HepG2 (cell line): ENCODE measurements around the gene PLXNB2. TPM values are rescaled to one million over a fixed set of nuclear protein-coding genes. Genes with fewer than 3 reads are reported as not detected.

Source experiments
- ARNT2 ChIP-seq: sonication (generic); formaldehyde crosslinking; IDR thresholded peaks from 2 replicates; pipeline ENCODE4 v1.8.0; 2022; ENCODE audit warnings: mild to moderate bottlenecking, low read depth, missing genetic modification reagents, moderate library complexity
- EEA1 ChIP-seq: sonication (generic); formaldehyde crosslinking; IDR thresholded peaks from 2 replicates; pipeline ENCODE4 v1.5.1; 2020; ENCODE audit warnings: mild to moderate bottlenecking, missing genetic modification reagents, borderline replicate concordance
- EHMT2 ChIP-seq: fragments of 200-600 bp; sonication (generic); IDR thresholded peaks from 2 replicates; pipeline ENCODE4 v1.7.0; 2017; ENCODE audit warnings: antibody characterized with exemption, low read depth, low read length, borderline replicate concordance
- HHEX ChIP-seq: IDR thresholded peaks from 2 replicates; pipeline ENCODE4 v1.6.1; 2016; ENCODE audit warnings: control low read depth
- MBD4 ChIP-seq: IDR thresholded peaks from 2 replicates; pipeline ENCODE4 v1.6.1; 2012; ENCODE audit warnings: low read length, inconsistent platforms, borderline replicate concordance
- MTA1 ChIP-seq: sonication (generic); formaldehyde crosslinking; IDR thresholded peaks from 2 replicates; pipeline ENCODE4 v1.4.0; 2020; ENCODE audit warnings: missing genetic modification reagents, mild to moderate bottlenecking, borderline replicate concordance
- RXRA ChIP-seq: sonication (generic); formaldehyde crosslinking; IDR thresholded peaks from 2 replicates; pipeline ENCODE4 v1.5.1; 2020; ENCODE audit warnings: missing genetic modification reagents
- SIX4 ChIP-seq: sonication (generic); formaldehyde crosslinking; IDR thresholded peaks from 2 replicates; pipeline ENCODE4 v1.4.0; 2020; ENCODE audit warnings: missing genetic modification reagents
- YEATS2 ChIP-seq: sonication (generic); formaldehyde crosslinking; IDR thresholded peaks from 2 replicates; pipeline ENCODE4 v1.4.0; 2020; ENCODE audit warnings: missing genetic modification reagents, borderline replicate concordance
- ZNF33B ChIP-seq: sonication (generic); formaldehyde crosslinking; IDR thresholded peaks from 2 replicates; pipeline ENCODE4 v1.5.1; 2020; ENCODE audit warnings: mild to moderate bottlenecking, missing genetic modification reagents
- ZNF350 ChIP-seq: sonication (generic); formaldehyde crosslinking; IDR thresholded peaks from 2 replicates; pipeline ENCODE4 v1.4.0; 2020; ENCODE audit warnings: mild to moderate bottlenecking, low read depth, missing genetic modification reagents, borderline replicate concordance
- ZNF510 ChIP-seq: sonication (generic); formaldehyde crosslinking; IDR thresholded peaks from 2 replicates; pipeline ENCODE4 v1.4.0; 2020; ENCODE audit warnings: low read depth, mild to moderate bottlenecking, missing genetic modification reagents
- ZNF674 ChIP-seq: sonication (generic); formaldehyde crosslinking; IDR thresholded peaks from 2 replicates; pipeline ENCODE4 v1.5.0; 2020; ENCODE audit warnings: low read depth, mild to moderate bottlenecking, missing genetic modification reagents
- ZSCAN21 ChIP-seq: sonication (generic); formaldehyde crosslinking; IDR thresholded peaks from 2 replicates; pipeline ENCODE4 v1.8.0; 2022; ENCODE audit warnings: mild to moderate bottlenecking, missing genetic modification reagents, moderate library complexity, borderline replicate concordance
- polyA plus RNA-seq, 8 experiments: library from polyadenylated mRNA; depleted of rRNA in 3 of 8; stranded (reverse) in 7 of 8; unstranded in 1 of 8; fragments of >200 nt; fragmentation: Illumina TruSeq in 4 of 8; extraction: Trizol in 4 of 8; gene quantifications; 2 replicates each; pipeline versions ENCODE4 v1.2.1 to v1.2.3, GENCODE V29; 2011 to 2016; ENCODE audit warnings: low read depth in 4 of 8, missing spikeins in 1 of 8, mixed read lengths in 1 of 8; ENCODE audit not compliant: insufficient read depth in 1 of 8
- total RNA-seq, 5 experiments: library from RNA; depleted of rRNA; stranded (reverse); fragments of >200 nt; fragmentation: Illumina TruSeq; extraction: Trizol; gene quantifications; 2 replicates each; pipeline ENCODE4 v1.2.3, GENCODE V29; 2016; ENCODE audit warnings: low read depth in 1 of 5
- TF ChIP-seq, protein P1 (sequence below): sonication (generic); formaldehyde crosslinking; IDR thresholded peaks from 2 replicates; pipeline ENCODE4 v1.4.0; 2020; ENCODE audit warnings: missing genetic modification reagents
- TF ChIP-seq, protein P2 (sequence below): sonication (generic); formaldehyde crosslinking; IDR thresholded peaks from 2 replicates; pipeline ENCODE4 v1.4.0; 2020; ENCODE audit warnings: low read depth, mild to moderate bottlenecking, missing genetic modification reagents
- TF ChIP-seq, protein P3 (sequence below): sonication (generic); formaldehyde crosslinking; IDR thresholded peaks from 2 replicates; pipeline ENCODE4 v1.5.1; 2020; ENCODE audit warnings: missing genetic modification reagents, mild to moderate bottlenecking, borderline replicate concordance
- TF ChIP-seq, protein P4 (sequence below): IDR thresholded peaks from 2 replicates; pipeline ENCODE4 v1.6.1; 2016; ENCODE audit warnings: missing compliant biosample characterization, missing genetic modification reagents, borderline replicate concordance
- TF ChIP-seq, protein P5 (sequence below): sonication (generic); formaldehyde crosslinking; IDR thresholded peaks from 2 replicates; pipeline ENCODE4 v1.5.1; 2020; ENCODE audit warnings: mild to moderate bottlenecking, missing genetic modification reagents, moderate library complexity
- TF ChIP-seq, protein P6 (sequence below): sonication (generic); formaldehyde crosslinking; IDR thresholded peaks from 2 replicates; pipeline ENCODE4 v1.4.0; 2020; ENCODE audit warnings: missing genetic modification reagents
- TF ChIP-seq, protein P7 (sequence below): sonication (generic); formaldehyde crosslinking; IDR thresholded peaks from 2 replicates; pipeline ENCODE4 v1.4.0; 2020; ENCODE audit warnings: missing genetic modification reagents

The PLXNB2 gene
- total and polyA plus RNA-seq, 2 of the 13 experiments (the other 11 are each of a cell fraction or from before 2014, with no cell fraction given): 32.6 to 68.9 TPM

DNA sequence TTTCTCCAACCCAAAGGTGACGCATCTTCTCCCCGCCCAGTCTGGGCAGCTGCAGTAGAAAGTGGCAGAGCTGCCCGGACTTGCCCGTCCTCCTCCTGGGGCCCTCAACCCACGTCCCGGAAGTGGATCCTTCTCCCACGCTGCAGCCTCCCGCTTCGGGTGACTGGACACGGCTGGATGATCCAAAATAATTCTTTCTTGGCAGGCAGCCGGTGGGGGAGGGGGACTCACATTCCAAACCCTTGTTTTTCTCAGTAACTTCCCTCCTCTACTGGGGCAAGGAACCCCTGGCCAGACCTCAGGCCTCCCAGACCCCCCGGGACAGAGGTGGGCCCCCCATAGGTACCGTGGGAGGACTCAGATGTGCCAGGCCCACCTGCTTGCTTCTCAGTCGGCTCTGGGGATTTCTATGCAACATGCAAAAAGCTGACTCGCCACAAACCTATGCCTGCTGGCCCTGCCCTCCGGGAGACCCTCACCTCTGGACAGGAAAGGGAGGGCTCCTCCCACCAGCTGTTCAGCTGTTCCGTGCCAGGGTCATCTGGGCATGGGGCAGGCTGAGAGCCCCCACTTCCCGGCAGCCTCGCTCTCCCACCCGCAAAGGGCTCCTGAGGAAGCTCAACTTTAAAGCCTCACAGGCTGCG lies 1.4 kb downstream of the PLXNB2 start (continued):
- TF ChIP-seq, protein P1, sequence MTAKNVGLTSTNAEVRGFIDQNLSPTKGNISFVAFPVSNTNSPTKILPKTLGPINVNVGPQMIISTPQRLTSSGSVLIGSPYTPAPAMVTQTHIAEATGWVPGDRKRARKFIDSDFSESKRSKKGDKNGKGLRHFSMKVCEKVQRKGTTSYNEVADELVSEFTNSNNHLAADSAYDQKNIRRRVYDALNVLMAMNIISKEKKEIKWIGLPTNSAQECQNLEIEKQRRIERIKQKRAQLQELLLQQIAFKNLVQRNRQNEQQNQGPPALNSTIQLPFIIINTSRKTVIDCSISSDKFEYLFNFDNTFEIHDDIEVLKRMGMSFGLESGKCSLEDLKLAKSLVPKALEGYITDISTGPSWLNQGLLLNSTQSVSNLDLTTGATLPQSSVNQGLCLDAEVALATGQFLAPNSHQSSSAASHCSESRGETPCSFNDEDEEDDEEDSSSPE (CRISPR knock-in tag): no peak
- TF ChIP-seq EEA1 (CRISPR knock-in tag) (no peak), SIX4 (CRISPR knock-in tag) (no peak), MTA1 (CRISPR knock-in tag) (no peak), ZNF674 (CRISPR knock-in tag) (no peak), ZNF350 (CRISPR knock-in tag) (0 out of 2 replicates have a peak, but pooled peaks have one; percentile 27), ARNT2 (CRISPR knock-in tag) (peak; percentile 50; the same call in 1 of the 2 replicates), MBD4 (no peak), RXRA (CRISPR knock-in tag) (no peak), ZNF510 (CRISPR knock-in tag) (no peak), ZSCAN21 (CRISPR knock-in tag) (no peak), YEATS2 (CRISPR knock-in tag) (no peak), EHMT2 (no peak), ZNF33B (CRISPR knock-in tag) (no peak), HHEX (CRISPR knock-in tag) (no peak)
- TF ChIP-seq, protein P2, sequence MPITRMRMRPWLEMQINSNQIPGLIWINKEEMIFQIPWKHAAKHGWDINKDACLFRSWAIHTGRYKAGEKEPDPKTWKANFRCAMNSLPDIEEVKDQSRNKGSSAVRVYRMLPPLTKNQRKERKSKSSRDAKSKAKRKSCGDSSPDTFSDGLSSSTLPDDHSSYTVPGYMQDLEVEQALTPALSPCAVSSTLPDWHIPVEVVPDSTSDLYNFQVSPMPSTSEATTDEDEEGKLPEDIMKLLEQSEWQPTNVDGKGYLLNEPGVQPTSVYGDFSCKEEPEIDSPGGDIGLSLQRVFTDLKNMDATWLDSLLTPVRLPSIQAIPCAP (CRISPR knock-in tag): no peak
- TF ChIP-seq, protein P3, sequence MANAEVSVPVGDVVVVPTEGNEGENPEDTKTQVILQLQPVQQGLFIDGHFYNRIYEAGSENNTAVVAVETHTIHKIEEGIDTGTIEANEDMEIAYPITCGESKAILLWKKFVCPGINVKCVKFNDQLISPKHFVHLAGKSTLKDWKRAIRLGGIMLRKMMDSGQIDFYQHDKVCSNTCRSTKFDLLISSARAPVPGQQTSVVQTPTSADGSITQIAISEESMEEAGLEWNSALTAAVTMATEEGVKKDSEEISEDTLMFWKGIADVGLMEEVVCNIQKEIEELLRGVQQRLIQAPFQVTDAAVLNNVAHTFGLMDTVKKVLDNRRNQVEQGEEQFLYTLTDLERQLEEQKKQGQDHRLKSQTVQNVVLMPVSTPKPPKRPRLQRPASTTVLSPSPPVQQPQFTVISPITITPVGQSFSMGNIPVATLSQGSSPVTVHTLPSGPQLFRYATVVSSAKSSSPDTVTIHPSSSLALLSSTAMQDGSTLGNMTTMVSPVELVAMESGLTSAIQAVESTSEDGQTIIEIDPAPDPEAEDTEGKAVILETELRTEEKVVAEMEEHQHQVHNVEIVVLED (CRISPR knock-in tag): no peak
- TF ChIP-seq, protein P4, sequence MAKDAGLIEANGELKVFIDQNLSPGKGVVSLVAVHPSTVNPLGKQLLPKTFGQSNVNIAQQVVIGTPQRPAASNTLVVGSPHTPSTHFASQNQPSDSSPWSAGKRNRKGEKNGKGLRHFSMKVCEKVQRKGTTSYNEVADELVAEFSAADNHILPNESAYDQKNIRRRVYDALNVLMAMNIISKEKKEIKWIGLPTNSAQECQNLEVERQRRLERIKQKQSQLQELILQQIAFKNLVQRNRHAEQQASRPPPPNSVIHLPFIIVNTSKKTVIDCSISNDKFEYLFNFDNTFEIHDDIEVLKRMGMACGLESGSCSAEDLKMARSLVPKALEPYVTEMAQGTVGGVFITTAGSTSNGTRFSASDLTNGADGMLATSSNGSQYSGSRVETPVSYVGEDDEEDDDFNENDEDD: no peak
- TF ChIP-seq, protein P5, sequence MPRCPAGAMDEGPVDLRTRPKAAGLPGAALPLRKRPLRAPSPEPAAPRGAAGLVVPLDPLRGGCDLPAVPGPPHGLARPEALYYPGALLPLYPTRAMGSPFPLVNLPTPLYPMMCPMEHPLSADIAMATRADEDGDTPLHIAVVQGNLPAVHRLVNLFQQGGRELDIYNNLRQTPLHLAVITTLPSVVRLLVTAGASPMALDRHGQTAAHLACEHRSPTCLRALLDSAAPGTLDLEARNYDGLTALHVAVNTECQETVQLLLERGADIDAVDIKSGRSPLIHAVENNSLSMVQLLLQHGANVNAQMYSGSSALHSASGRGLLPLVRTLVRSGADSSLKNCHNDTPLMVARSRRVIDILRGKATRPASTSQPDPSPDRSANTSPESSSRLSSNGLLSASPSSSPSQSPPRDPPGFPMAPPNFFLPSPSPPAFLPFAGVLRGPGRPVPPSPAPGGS (CRISPR knock-in tag): no peak
- TF ChIP-seq, protein P6, sequence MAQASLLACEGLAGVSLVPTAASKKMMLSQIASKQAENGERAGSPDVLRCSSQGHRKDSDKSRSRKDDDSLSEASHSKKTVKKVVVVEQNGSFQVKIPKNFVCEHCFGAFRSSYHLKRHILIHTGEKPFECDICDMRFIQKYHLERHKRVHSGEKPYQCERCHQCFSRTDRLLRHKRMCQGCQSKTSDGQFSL (CRISPR knock-in tag): no peak
- TF ChIP-seq, protein P7, sequence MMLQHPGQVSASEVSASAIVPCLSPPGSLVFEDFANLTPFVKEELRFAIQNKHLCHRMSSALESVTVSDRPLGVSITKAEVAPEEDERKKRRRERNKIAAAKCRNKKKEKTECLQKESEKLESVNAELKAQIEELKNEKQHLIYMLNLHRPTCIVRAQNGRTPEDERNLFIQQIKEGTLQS (CRISPR knock-in tag): no peak
